Measurements from ENCODE around the gene SYNE2.
"Not testable (repeated sequence)": the region's sequence is repeated elsewhere in the genome, so short reads cannot be mapped to it uniquely, and the experiment has no call there.

- TF ChIP-seq, protein P1, sequence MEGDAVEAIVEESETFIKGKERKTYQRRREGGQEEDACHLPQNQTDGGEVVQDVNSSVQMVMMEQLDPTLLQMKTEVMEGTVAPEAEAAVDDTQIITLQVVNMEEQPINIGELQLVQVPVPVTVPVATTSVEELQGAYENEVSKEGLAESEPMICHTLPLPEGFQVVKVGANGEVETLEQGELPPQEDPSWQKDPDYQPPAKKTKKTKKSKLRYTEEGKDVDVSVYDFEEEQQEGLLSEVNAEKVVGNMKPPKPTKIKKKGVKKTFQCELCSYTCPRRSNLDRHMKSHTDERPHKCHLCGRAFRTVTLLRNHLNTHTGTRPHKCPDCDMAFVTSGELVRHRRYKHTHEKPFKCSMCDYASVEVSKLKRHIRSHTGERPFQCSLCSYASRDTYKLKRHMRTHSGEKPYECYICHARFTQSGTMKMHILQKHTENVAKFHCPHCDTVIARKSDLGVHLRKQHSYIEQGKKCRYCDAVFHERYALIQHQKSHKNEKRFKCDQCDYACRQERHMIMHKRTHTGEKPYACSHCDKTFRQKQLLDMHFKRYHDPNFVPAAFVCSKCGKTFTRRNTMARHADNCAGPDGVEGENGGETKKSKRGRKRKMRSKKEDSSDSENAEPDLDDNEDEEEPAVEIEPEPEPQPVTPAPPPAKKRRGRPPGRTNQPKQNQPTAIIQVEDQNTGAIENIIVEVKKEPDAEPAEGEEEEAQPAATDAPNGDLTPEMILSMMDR (IDR thresholded peaks at IDR 0.05): not testable (repeated sequence)
- TF ChIP-seq POLR2A (IDR thresholded peaks at IDR 0.05): not testable (repeated sequence)
Observed at GRCh38 chr14:63869940-63870752, 17.3 kb downstream of the SYNE2 start.

All from vagina (tissue), 2 donors.